ENCODE data around the gene RPS6KA2. TPM values are rescaled to one million over a fixed set of nuclear protein-coding genes. Genes with fewer than 3 reads are reported as not detected.
A peak's percentile ranks its signal among the peaks of the same experiment; 100 is the strongest.

Gene RPS6KA2
- polyA plus RNA-seq, 6 donors from 2014 or later: 2.1 to 5.4 (median 4.6) TPM

- Mint-ChIP-seq H3K4me3 (no peak overlapping the region), H3K27me3 (peaks cover 6 to 17% (median 16%) of the 10 kb centered on the region in 3 donors), H3K4me1 (peaks cover 0 to 4% (median 0%) of the 10 kb centered on the region in 3 donors), H3K27ac (no peak overlapping the region), H3K9me3 (peaks cover 0 to 14% (median 5%) of the 10 kb centered on the region in 7 donors), H3K36me3 (peaks cover 6 to 28% of the 10 kb centered on the region in 2 donors)
- ATAC-seq (ENCODE audit: low read depth in 2 of 2) (no peak), DNase-seq (no peak)
These were observed 63.2 kb downstream of the RPS6KA2 start for GRCh38 chr6:166563805-166564204.

GRCh38 chr6:166563200-166563599 lies 63.9 kb downstream of the RPS6KA2 start:
- Mint-ChIP-seq H3K36me3 (peaks cover 6 to 28% of the 10 kb centered on the region in 2 donors), H3K4me3 (no peak overlapping the region), H3K27me3 (peaks cover 6 to 17% (median 16%) of the 10 kb centered on the region in 3 donors), H3K27ac (peak overlapping the region in 1 of 6 donors; percentile 84), H3K9me3 (peaks cover 0 to 14% (median 6%) of the 10 kb centered on the region in 7 donors), H3K4me1 (peaks cover 0 to 4% (median 0%) of the 10 kb centered on the region in 3 donors)
- ATAC-seq (ENCODE audit: low read depth in 2 of 2) (no peak), DNase-seq (no peak)

GRCh38 chr6:166562726-166563125 lies 64.3 kb downstream of the RPS6KA2 start:
- no peak overlapping the region for H3K4me3 Mint-ChIP-seq
- H3K27ac Mint-ChIP-seq: peak overlapping the region in 1 of 6 donors; percentile 84
- H3K4me1 Mint-ChIP-seq: peaks cover 0 to 4% (median 0%) of the 10 kb centered on the region in 3 donors
- DNase-seq (no peak), ATAC-seq (ENCODE audit: low read depth in 2 of 2) (no peak)
- peaks cover 6 to 17% (median 16%) of the 10 kb centered on the region in 3 donors for H3K27me3 Mint-ChIP-seq
- H3K36me3 Mint-ChIP-seq: peaks cover 6 to 28% of the 10 kb centered on the region in 2 donors
- peaks cover 0 to 14% (median 6%) of the 10 kb centered on the region in 7 donors for H3K9me3 Mint-ChIP-seq

GRCh38 chr6:166561771-166562359 lies 65.2 kb downstream of the RPS6KA2 start:
- Mint-ChIP-seq H3K27ac (peak overlapping the region in 1 of 6 donors; percentile 20), H3K27me3 (peaks cover 15 to 23% (median 20%) of the 10 kb centered on the region in 3 donors), H3K4me1 (peaks cover 0 to 9% (median 4%) of the 10 kb centered on the region in 3 donors), H3K36me3 (peaks cover 6 to 28% of the 10 kb centered on the region in 2 donors), H3K9me3 (peaks cover 0 to 14% (median 6%) of the 10 kb centered on the region in 7 donors), H3K4me3 (no peak overlapping the region)
- DNase-seq: no peak
- ATAC-seq (ENCODE audit: low read depth in 2 of 2): no peak

- Mint-ChIP-seq H3K27ac (no peak overlapping the region), H3K36me3 (peaks cover 6 to 28% of the 10 kb centered on the region in 2 donors), H3K27me3 (peaks cover 15 to 33% (median 30%) of the 10 kb centered on the region in 3 donors), H3K4me1 (peaks cover 0 to 13% (median 9%) of the 10 kb centered on the region in 3 donors), H3K9me3 (peaks cover 0 to 14% (median 6%) of the 10 kb centered on the region in 7 donors), H3K4me3 (no peak overlapping the region)
- no peak for ATAC-seq (ENCODE audit: low read depth in 2 of 2)
- no peak for DNase-seq
These were observed 66.8 kb downstream of the RPS6KA2 start for GRCh38 chr6:166560222-166560621.

GRCh38 chr6:166559662-166560061 lies 67.4 kb downstream of the RPS6KA2 start:
- peaks cover 0 to 14% (median 6%) of the 10 kb centered on the region in 7 donors for H3K9me3 Mint-ChIP-seq
- ATAC-seq (ENCODE audit: low read depth in 2 of 2) (no peak), DNase-seq (no peak)
- H3K4me1 Mint-ChIP-seq: peaks cover 0 to 13% (median 9%) of the 10 kb centered on the region in 3 donors
- no peak overlapping the region for H3K27ac Mint-ChIP-seq
- peaks cover 15 to 32% (median 32%) of the 10 kb centered on the region in 3 donors for H3K27me3 Mint-ChIP-seq
- no peak overlapping the region for H3K4me3 Mint-ChIP-seq
- H3K36me3 Mint-ChIP-seq: peaks cover 6 to 26% of the 10 kb centered on the region in 2 donors

GRCh38 chr6:166559211-166559610 lies 67.8 kb downstream of the RPS6KA2 start:
- Mint-ChIP-seq H3K27me3 (peaks cover 11 to 28% (median 27%) of the 10 kb centered on the region in 3 donors), H3K4me3 (no peak overlapping the region), H3K27ac (no peak overlapping the region), H3K4me1 (peaks cover 0 to 10% (median 9%) of the 10 kb centered on the region in 3 donors), H3K9me3 (peaks cover 0 to 14% (median 6%) of the 10 kb centered on the region in 7 donors), H3K36me3 (peaks cover 6 to 22% of the 10 kb centered on the region in 2 donors)
- DNase-seq (no peak), ATAC-seq (ENCODE audit: low read depth in 2 of 2) (no peak)

- H3K27ac Mint-ChIP-seq: no peak overlapping the region
- peaks cover 9 to 24% (median 23%) of the 10 kb centered on the region in 3 donors for H3K27me3 Mint-ChIP-seq
- H3K36me3 Mint-ChIP-seq: peaks cover 6 to 20% of the 10 kb centered on the region in 2 donors
- no peak overlapping the region for H3K4me3 Mint-ChIP-seq
- ATAC-seq (ENCODE audit: low read depth in 2 of 2) (no peak), DNase-seq (no peak)
- H3K9me3 Mint-ChIP-seq: peaks cover 0 to 14% (median 6%) of the 10 kb centered on the region in 7 donors
- peaks cover 0 to 9% (median 9%) of the 10 kb centered on the region in 3 donors for H3K4me1 Mint-ChIP-seq
These were observed 68.7 kb downstream of the RPS6KA2 start for GRCh38 chr6:166558156-166559005.

- Mint-ChIP-seq H3K36me3 (peaks cover 6 to 20% of the 10 kb centered on the region in 2 donors), H3K4me3 (peak overlapping the region in 2 of 8 donors; percentile 14 to 22), H3K27me3 (peaks cover 9 to 23% (median 16%) of the 10 kb centered on the region in 3 donors), H3K27ac (no peak overlapping the region), H3K4me1 (peaks cover 0 to 9% (median 9%) of the 10 kb centered on the region in 3 donors), H3K9me3 (peaks cover 0 to 14% (median 6%) of the 10 kb centered on the region in 7 donors)
- DNase-seq (no peak), ATAC-seq (ENCODE audit: low read depth in 2 of 2) (peak in 1 of 2 donors; percentile 50)
These were observed 70.2 kb downstream of the RPS6KA2 start for GRCh38 chr6:166556863-166557322.

GRCh38 chr6:166556336-166556735 lies 70.7 kb downstream of the RPS6KA2 start:
- DNase-seq (no peak), ATAC-seq (ENCODE audit: low read depth in 2 of 2) (no peak)
- Mint-ChIP-seq H3K4me1 (peaks cover 0 to 9% (median 9%) of the 10 kb centered on the region in 3 donors), H3K27ac (peak overlapping the region in 1 of 6 donors; percentile 42), H3K4me3 (no peak overlapping the region), H3K36me3 (peaks cover 6 to 16% of the 10 kb centered on the region in 2 donors), H3K9me3 (peaks cover 0 to 14% (median 4%) of the 10 kb centered on the region in 7 donors), H3K27me3 (peaks cover 9 to 19% (median 16%) of the 10 kb centered on the region in 3 donors)

- Mint-ChIP-seq H3K4me3 (no peak overlapping the region), H3K27me3 (peaks cover 9 to 17% (median 16%) of the 10 kb centered on the region in 3 donors), H3K36me3 (peaks cover 4 to 5% of the 10 kb centered on the region in 2 donors), H3K4me1 (peaks cover 0 to 9% (median 9%) of the 10 kb centered on the region in 3 donors), H3K27ac (no peak overlapping the region), H3K9me3 (peaks cover 0 to 11% (median 4%) of the 10 kb centered on the region in 7 donors)
- DNase-seq: no peak
- no peak for ATAC-seq (ENCODE audit: low read depth in 2 of 2)
These were observed 72.0 kb downstream of the RPS6KA2 start for GRCh38 chr6:166555086-166555485.

GRCh38 chr6:166554316-166554715 lies 72.7 kb downstream of the RPS6KA2 start:
- Mint-ChIP-seq H3K4me3 (no peak overlapping the region), H3K9me3 (peaks cover 0 to 5% (median 2%) of the 10 kb centered on the region in 7 donors), H3K4me1 (peaks cover 0 to 9% (median 9%) of the 10 kb centered on the region in 3 donors), H3K27ac (no peak overlapping the region), H3K36me3 (no peaks in the 10 kb centered on the region), H3K27me3 (peaks cover 9 to 17% (median 16%) of the 10 kb centered on the region in 3 donors)
- DNase-seq (no peak), ATAC-seq (ENCODE audit: low read depth in 2 of 2) (no peak)

Measured in naive B cell (primary cell).